ENCODE results near the gene FOLR1.

DNA sequence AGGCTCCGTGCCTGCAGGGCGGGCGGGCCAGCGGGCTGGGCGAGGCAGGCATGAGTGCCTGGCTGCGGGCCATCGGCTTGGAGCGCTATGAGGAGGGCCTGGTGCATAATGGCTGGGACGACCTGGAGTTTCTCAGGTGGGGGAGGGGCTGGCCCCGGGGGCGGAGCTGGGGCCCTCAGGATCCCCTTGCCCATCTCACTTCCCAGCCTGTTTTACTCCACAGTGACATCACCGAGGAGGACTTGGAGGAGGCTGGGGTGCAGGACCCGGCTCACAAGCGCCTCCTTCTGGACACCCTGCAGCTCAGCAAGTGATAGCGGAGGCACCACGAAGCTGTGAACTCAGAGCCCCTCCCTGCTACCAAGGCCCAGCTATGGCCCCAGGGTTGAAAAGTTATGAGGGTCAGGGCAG lies 46.1 kb downstream of the FOLR1 start:
- TF ChIP-seq GATA2 (IDR thresholded peaks at IDR 0.05; ENCODE audit: low read depth, low read length) (no peak), GATA3 (IDR thresholded peaks at IDR 0.05; ENCODE audit: low read depth, low read length) (no peak)
